ENCODE results near the gene CDH15.

GRCh38 chr16:89130448-89130847 lies 41.1 kb upstream of the CDH15 start:
- TF ChIP-seq CTCF (IDR thresholded peaks at IDR 0.05; ENCODE audit: low read depth, low read length, poor library complexity, severe bottlenecking) (no peak), EZH2phosphoT487 (IDR thresholded peaks at IDR 0.05; ENCODE audit: borderline replicate concordance, low read length) (no peak)
